Loucy (cell line): Measurements from ENCODE around the gene EXOG.

Experiments used
- H2AFZ ChIP-seq: fragments of 200-600 bp; sonication (generic); 2 replicates; pipeline ENCODE4 v1.6.0; 2016; ENCODE audit warnings: antibody characterized with exemption, mild to moderate bottlenecking, low read length, moderate library complexity
- H3F3A ChIP-seq: fragments of 200-600 bp; 2 replicates; pipeline ENCODE4 v1.6.0; 2016; ENCODE audit warnings: antibody characterized with exemption, low read depth, mild to moderate bottlenecking
- H3K27me3 ChIP-seq: fragments of 200-600 bp; sonication (generic); 2 replicates; pipeline ENCODE4 v1.6.1; 2014; ENCODE audit warnings: low read length, mild to moderate bottlenecking; ENCODE audit not compliant: insufficient read depth, poor library complexity, severe bottlenecking
- H3K36me3 ChIP-seq: fragments of 200-600 bp; sonication (generic); 2 replicates; pipeline ENCODE4 v1.6.1; 2016; ENCODE audit warnings: low read length; ENCODE audit not compliant: insufficient read depth
- H3K4me1 ChIP-seq: fragments of 200-600 bp; sonication (generic); 2 replicates; pipeline ENCODE4 v1.5.1; 2014; ENCODE audit warnings: low read length, mild to moderate bottlenecking; ENCODE audit not compliant: insufficient read depth, poor library complexity, severe bottlenecking
- H3K4me2 ChIP-seq: fragments of 200-600 bp; sonication (generic); 2 replicates; pipeline ENCODE4 v1.6.0; 2014; ENCODE audit warnings: antibody characterized with exemption, low read length, low read depth, mild to moderate bottlenecking; ENCODE audit not compliant: poor library complexity, severe bottlenecking
- H3K4me3 ChIP-seq: fragments of 200-600 bp; sonication (generic); 2 replicates; pipeline ENCODE4 v1.5.1; 2014; ENCODE audit warnings: low read length, mild to moderate bottlenecking, mixed read lengths; ENCODE audit not compliant: poor library complexity, severe bottlenecking
- H3K79me2 ChIP-seq: fragments of 200-600 bp; sonication (generic); 2 replicates; pipeline ENCODE4 v1.6.1; 2014; ENCODE audit warnings: low read length; ENCODE audit not compliant: insufficient read depth
- H3K9ac ChIP-seq: fragments of 200-600 bp; sonication (generic); 2 replicates; pipeline ENCODE4 v1.6.0; 2014; ENCODE audit warnings: mild to moderate bottlenecking, low read depth, low read length, moderate library complexity; ENCODE audit not compliant: poor library complexity, severe bottlenecking
- H3K9me2 ChIP-seq: fragments of 200-600 bp; sonication (generic); replicated peaks from 2 replicates; pipeline ENCODE4 v1.6.1; 2016; ENCODE audit warnings: low read depth, low read length, mixed read lengths
- H3K9me3 ChIP-seq: fragments of 200-600 bp; sonication (generic); 2 replicates; pipeline ENCODE4 v1.6.1; 2014; ENCODE audit warnings: mild to moderate bottlenecking, antibody characterized with exemption, low read length, low read depth; ENCODE audit not compliant: insufficient read depth
- H4K20me1 ChIP-seq: fragments of 200-600 bp; sonication (generic); 2 replicates; pipeline ENCODE4 v1.6.0; 2014; ENCODE audit warnings: antibody characterized with exemption, low read length, mild to moderate bottlenecking; ENCODE audit not compliant: insufficient read depth, poor library complexity, severe bottlenecking
- EZH2phosphoT487 ChIP-seq: fragments of 200-600 bp; IDR thresholded peaks from 2 replicates; pipeline ENCODE4 v1.6.1; 2018; ENCODE audit warnings: antibody characterized with exemption, mild to moderate bottlenecking, moderate library complexity, borderline replicate concordance
- TF ChIP-seq, protein P1 (sequence below): fragments of 200-600 bp; sonication (generic); conservative IDR thresholded peaks from 2 replicates; pipeline ENCODE4 v1.5.1; 2014; ENCODE audit warnings: mild to moderate bottlenecking, antibody characterized with exemption, low read length

The EXOG gene

GRCh38 chr3:38554127-38554827, 58.1 kb downstream of the EXOG start:
- H3K79me2 ChIP-seq = no peaks in the 10 kb centered on the region
- H2AFZ ChIP-seq = no peak overlapping the region
- no peaks in the 10 kb centered on the region for H4K20me1 ChIP-seq
- no peaks in the 10 kb centered on the region for H3K9me2 ChIP-seq
- H3F3A ChIP-seq = no peaks in the 10 kb centered on the region
- no peak overlapping the region for H3K9ac ChIP-seq
- H3K4me2 ChIP-seq = no peak overlapping the region
- H3K4me1 ChIP-seq = no peaks in the 10 kb centered on the region
- H3K36me3 ChIP-seq = no peaks in the 10 kb centered on the region
- no peak for TF ChIP-seq EZH2phosphoT487
- TF ChIP-seq, protein P1, sequence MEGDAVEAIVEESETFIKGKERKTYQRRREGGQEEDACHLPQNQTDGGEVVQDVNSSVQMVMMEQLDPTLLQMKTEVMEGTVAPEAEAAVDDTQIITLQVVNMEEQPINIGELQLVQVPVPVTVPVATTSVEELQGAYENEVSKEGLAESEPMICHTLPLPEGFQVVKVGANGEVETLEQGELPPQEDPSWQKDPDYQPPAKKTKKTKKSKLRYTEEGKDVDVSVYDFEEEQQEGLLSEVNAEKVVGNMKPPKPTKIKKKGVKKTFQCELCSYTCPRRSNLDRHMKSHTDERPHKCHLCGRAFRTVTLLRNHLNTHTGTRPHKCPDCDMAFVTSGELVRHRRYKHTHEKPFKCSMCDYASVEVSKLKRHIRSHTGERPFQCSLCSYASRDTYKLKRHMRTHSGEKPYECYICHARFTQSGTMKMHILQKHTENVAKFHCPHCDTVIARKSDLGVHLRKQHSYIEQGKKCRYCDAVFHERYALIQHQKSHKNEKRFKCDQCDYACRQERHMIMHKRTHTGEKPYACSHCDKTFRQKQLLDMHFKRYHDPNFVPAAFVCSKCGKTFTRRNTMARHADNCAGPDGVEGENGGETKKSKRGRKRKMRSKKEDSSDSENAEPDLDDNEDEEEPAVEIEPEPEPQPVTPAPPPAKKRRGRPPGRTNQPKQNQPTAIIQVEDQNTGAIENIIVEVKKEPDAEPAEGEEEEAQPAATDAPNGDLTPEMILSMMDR = no peak
- H3K27me3 ChIP-seq = no peaks in the 10 kb centered on the region
- no peaks in the 10 kb centered on the region for H3K9me3 ChIP-seq
- no peak overlapping the region for H3K4me3 ChIP-seq

- Histone ChIP-seq H3K79me2 (no peaks in the 10 kb centered on the region), H3K4me2 (no peak overlapping the region), H4K20me1 (no peaks in the 10 kb centered on the region), H3K9me3 (no peaks in the 10 kb centered on the region), H2AFZ (no peak overlapping the region), H3K36me3 (no peaks in the 10 kb centered on the region), H3K4me1 (no peaks in the 10 kb centered on the region), H3K4me3 (no peak overlapping the region), H3K27me3 (no peaks in the 10 kb centered on the region), H3F3A (no peaks in the 10 kb centered on the region), H3K9ac (no peak overlapping the region), H3K9me2 (no peaks in the 10 kb centered on the region)
- TF ChIP-seq, protein P1 = no peak
- TF ChIP-seq EZH2phosphoT487 = no peak
Measured at GRCh38 chr3:38555149-38555840, 59.2 kb downstream of the EXOG start.

DNA sequence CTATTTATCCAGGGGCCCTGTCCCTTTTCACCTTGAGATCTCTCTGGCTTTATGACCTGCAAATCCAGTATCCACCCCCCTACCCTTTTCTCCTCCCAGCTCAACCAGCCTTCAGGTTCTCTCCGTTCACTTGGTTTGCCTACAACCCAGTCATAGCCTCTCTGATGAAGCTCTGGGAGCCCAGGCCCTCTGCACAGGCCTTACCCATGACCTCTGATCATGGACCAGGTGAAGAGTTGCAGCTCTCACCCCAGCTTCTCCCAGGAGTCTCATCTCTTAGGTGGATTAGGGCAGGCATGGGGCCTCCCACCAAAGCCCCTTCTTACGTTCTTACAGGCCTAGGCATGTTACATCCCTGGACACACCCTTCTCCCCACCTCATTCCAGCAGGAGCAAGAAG, 59.8 kb downstream of the EXOG start:
- H3K4me2 ChIP-seq = no peak overlapping the region
- no peaks in the 10 kb centered on the region for H3K9me2 ChIP-seq
- H3F3A ChIP-seq = no peaks in the 10 kb centered on the region
- TF ChIP-seq, protein P1 = no peak
- TF ChIP-seq EZH2phosphoT487 = no peak
- H3K36me3 ChIP-seq = no peaks in the 10 kb centered on the region
- H3K79me2 ChIP-seq = no peaks in the 10 kb centered on the region
- no peaks in the 10 kb centered on the region for H3K4me1 ChIP-seq
- no peak overlapping the region for H2AFZ ChIP-seq
- H4K20me1 ChIP-seq = no peaks in the 10 kb centered on the region
- H3K9me3 ChIP-seq = no peaks in the 10 kb centered on the region
- no peak overlapping the region for H3K9ac ChIP-seq
- no peaks in the 10 kb centered on the region for H3K27me3 ChIP-seq
- no peak overlapping the region for H3K4me3 ChIP-seq
